OCI-LY7 (cell line): ENCODE data around the gene PATJ. TPM values are rescaled to one million over a fixed set of nuclear protein-coding genes. Genes with fewer than 3 reads are reported as not detected.

Source experiments
- BruUV-seq: library from RNA; stranded (reverse); fragments of 400-500 nt; replicated peaks from 2 replicates; lab custom pipeline; 2021; lab: Mats Ljungman, UMichigan
- CTCF ChIA-PET: fragments of 300-600 bp; sonication (Branson Sonifier 250); formaldehyde crosslinking; loops from one replicate; lab custom pipeline; 2022; ENCODE audit warnings: antibody characterized with exemption; ENCODE audit not compliant: unreplicated experiment; lab: Charles Lee
- POLR2A ChIA-PET: fragments of 300-600 bp; sonication (Branson Sonifier 250); formaldehyde crosslinking; loops from one replicate; lab custom pipeline; 2022; ENCODE audit warnings: antibody characterized with exemption; lab: Charles Lee
- DNase-seq: peaks from one replicate; pipeline ENCODE4 v3.0.0-alpha.2; 2015; ENCODE audit warnings: low spot score
- H2AFZ ChIP-seq: fragments of 200-600 bp; sonication (generic), shearing (Covaris generic); 2 replicates; pipeline ENCODE4 v1.6.1; 2014; ENCODE audit warnings: mild to moderate bottlenecking, antibody characterized with exemption, low read length, moderate library complexity
- H3K27ac ChIP-seq: fragments of 200-600 bp; sonication (generic); 2 replicates; pipeline ENCODE4 v1.5.1; 2014; ENCODE audit warnings: mixed run types, low read depth, mild to moderate bottlenecking, moderate library complexity, low read length, inconsistent platforms; ENCODE audit not compliant: poor library complexity, severe bottlenecking
- H3K36me3 ChIP-seq: fragments of 200-600 bp; sonication (generic); 2 replicates; pipeline ENCODE4 v1.6.1; 2014; ENCODE audit warnings: mild to moderate bottlenecking, antibody characterized with exemption, low read length, moderate library complexity, mixed read lengths; ENCODE audit not compliant: insufficient read depth
- H3K4me1 ChIP-seq: fragments of 200-600 bp; sonication (generic); 2 replicates; pipeline ENCODE4 v1.5.1; 2014; ENCODE audit warnings: mild to moderate bottlenecking, low read length; ENCODE audit not compliant: insufficient read depth, poor library complexity, severe bottlenecking
- H3K4me2 ChIP-seq: fragments of 200-600 bp; sonication (generic); 2 replicates; pipeline ENCODE4 v1.6.1; 2014; ENCODE audit warnings: mild to moderate bottlenecking, low read length
- H3K4me3 ChIP-seq: fragments of 200-600 bp; sonication (generic); 2 replicates; pipeline ENCODE4 v1.5.1; 2014; ENCODE audit warnings: mild to moderate bottlenecking, low read depth, low read length; ENCODE audit not compliant: poor library complexity, severe bottlenecking
- H3K79me2 ChIP-seq: fragments of 200-600 bp; sonication (generic); 2 replicates; pipeline ENCODE4 v1.6.1; 2016; ENCODE audit warnings: low read depth, mild to moderate bottlenecking, low read length, moderate library complexity, mixed read lengths; ENCODE audit not compliant: insufficient read depth
- H3K9me2 ChIP-seq: fragments of 200-600 bp; sonication (generic); 2 replicates; pipeline ENCODE4 v1.6.1; 2016; ENCODE audit warnings: mild to moderate bottlenecking, low read length, mixed read lengths; ENCODE audit not compliant: insufficient read depth
- H3K9me3 ChIP-seq: fragments of 200-600 bp; sonication (generic); 2 replicates; pipeline ENCODE4 v1.6.1; 2014; ENCODE audit warnings: mild to moderate bottlenecking, mixed run types, low read length, mixed read lengths
- H4K20me1 ChIP-seq: fragments of 200-600 bp; sonication (generic); 2 replicates; pipeline ENCODE4 v1.6.1; 2014; ENCODE audit warnings: mild to moderate bottlenecking, antibody characterized with exemption, low read length, moderate library complexity, mixed read lengths; ENCODE audit not compliant: insufficient read depth
- EZH2phosphoT487 ChIP-seq: fragments of 200-600 bp; sonication (generic); IDR thresholded peaks from 2 replicates; pipeline ENCODE4 v1.6.1; 2018; ENCODE audit warnings: low read depth, borderline replicate concordance, mild to moderate bottlenecking, mixed run types, antibody characterized with exemption, low read length, moderate library complexity, mixed read lengths
- intact Hi-C: fragments of 100-400 bp; cut with micrococcal nuclease; formaldehyde crosslinking; loops from one replicate; pipeline ENCODE4 v1.10.0; 2022; ENCODE audit not compliant: unreplicated experiment
- total RNA-seq, 2 experiments: library from RNA; depleted of rRNA in 1 of 2; stranded (reverse); fragments of >200 nt in 1 of 2; shearing (Covaris generic) in 1 of 2; gene quantifications; 2 replicates each; pipeline ENCODE4 v1.2.3, GENCODE V29; 2014 to 2022
- TF ChIP-seq, protein P1 (sequence below): fragments of 200-600 bp; sonication (generic); conservative IDR thresholded peaks from 2 replicates; pipeline ENCODE4 v1.5.1; 2014; ENCODE audit warnings: mild to moderate bottlenecking, antibody characterized with exemption, low read length, moderate library complexity, mixed read lengths

Gene PATJ
- total RNA-seq, 2 experiments from 2014 or later: 0.95 to 4.0 TPM

DNA sequence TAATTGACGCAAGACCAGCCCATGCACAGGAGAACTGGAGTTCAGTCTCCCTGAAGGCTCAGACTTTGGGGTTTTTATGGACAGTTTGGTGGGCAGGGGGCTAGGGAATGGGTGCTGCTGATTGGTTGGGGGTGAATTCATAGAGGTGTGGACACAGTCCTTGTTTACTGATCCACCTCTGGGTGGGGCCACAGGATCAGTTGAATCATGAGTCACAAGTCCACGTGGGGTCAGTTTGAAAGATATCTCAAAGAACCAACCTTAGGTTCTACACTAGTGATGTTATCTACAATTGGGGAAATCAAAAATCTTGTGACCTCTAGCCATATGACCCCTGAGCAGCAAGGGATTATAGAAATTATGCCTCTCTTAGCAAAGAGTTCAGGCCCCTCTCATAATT is 324.4 kb downstream of the PATJ start:
- no peaks in the 10 kb centered on the region for H3K36me3 ChIP-seq
- intact Hi-C loops: no loop called here
- ChIA-PET CTCF (no interaction called here), POLR2A (interaction anchor here (0.7 kb wide), 1 partner anchor 26 kb away, joined by 4 read pairs; no protein-coding TSS in a partner anchor)
- no peaks in the 10 kb centered on the region for H3K9me3 ChIP-seq
- H2AFZ ChIP-seq: no peak overlapping the region
- no peak overlapping the region for H3K4me2 ChIP-seq
- no peak overlapping the region for H3K27ac ChIP-seq
- H3K79me2 ChIP-seq: no peaks in the 10 kb centered on the region
- no peaks in the 10 kb centered on the region for H4K20me1 ChIP-seq
- no peaks in the 10 kb centered on the region for H3K4me1 ChIP-seq
- TF ChIP-seq, protein P1, sequence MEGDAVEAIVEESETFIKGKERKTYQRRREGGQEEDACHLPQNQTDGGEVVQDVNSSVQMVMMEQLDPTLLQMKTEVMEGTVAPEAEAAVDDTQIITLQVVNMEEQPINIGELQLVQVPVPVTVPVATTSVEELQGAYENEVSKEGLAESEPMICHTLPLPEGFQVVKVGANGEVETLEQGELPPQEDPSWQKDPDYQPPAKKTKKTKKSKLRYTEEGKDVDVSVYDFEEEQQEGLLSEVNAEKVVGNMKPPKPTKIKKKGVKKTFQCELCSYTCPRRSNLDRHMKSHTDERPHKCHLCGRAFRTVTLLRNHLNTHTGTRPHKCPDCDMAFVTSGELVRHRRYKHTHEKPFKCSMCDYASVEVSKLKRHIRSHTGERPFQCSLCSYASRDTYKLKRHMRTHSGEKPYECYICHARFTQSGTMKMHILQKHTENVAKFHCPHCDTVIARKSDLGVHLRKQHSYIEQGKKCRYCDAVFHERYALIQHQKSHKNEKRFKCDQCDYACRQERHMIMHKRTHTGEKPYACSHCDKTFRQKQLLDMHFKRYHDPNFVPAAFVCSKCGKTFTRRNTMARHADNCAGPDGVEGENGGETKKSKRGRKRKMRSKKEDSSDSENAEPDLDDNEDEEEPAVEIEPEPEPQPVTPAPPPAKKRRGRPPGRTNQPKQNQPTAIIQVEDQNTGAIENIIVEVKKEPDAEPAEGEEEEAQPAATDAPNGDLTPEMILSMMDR: no peak
- no peak for TF ChIP-seq EZH2phosphoT487
- no peaks in the 10 kb centered on the region for H3K9me2 ChIP-seq
- no peak overlapping the region for H3K4me3 ChIP-seq
- BruUV-seq: no TSS peak
- DNase-seq: no peak

DNA sequence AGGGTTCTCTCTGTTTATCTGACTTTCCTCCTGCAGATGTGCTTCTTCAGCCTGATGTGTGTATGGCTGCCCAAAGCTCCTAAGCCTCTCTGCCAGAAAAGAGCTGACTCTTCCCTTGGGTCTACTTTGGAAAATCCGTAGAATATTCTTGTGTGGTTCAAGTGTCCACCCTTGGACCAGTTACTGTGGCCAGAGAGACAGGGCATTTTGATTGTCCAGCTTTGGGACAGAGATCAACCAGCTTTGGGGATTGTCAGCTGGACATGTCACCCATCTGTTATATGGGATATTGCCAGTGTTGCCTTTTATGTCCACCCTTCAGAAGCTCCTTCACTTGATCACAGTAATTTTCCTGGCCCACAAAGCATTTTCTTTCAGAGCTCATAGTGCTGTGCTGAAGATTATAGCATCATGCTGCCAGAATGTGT is 326.1 kb downstream of the PATJ start:
- Histone ChIP-seq H3K36me3 (no peaks in the 10 kb centered on the region), H3K27ac (no peak overlapping the region), H2AFZ (no peak overlapping the region), H3K4me1 (no peaks in the 10 kb centered on the region), H3K9me3 (no peaks in the 10 kb centered on the region), H3K9me2 (no peaks in the 10 kb centered on the region), H3K79me2 (no peaks in the 10 kb centered on the region), H3K4me3 (no peak overlapping the region), H3K4me2 (no peak overlapping the region), H4K20me1 (no peaks in the 10 kb centered on the region)
- BruUV-seq: no TSS peak
- intact Hi-C loops: no loop called here
- POLR2A ChIA-PET: no interaction called here
- TF ChIP-seq, protein P1: no peak
- TF ChIP-seq EZH2phosphoT487: no peak
- CTCF ChIA-PET: no interaction called here
- DNase-seq: no peak

DNA sequence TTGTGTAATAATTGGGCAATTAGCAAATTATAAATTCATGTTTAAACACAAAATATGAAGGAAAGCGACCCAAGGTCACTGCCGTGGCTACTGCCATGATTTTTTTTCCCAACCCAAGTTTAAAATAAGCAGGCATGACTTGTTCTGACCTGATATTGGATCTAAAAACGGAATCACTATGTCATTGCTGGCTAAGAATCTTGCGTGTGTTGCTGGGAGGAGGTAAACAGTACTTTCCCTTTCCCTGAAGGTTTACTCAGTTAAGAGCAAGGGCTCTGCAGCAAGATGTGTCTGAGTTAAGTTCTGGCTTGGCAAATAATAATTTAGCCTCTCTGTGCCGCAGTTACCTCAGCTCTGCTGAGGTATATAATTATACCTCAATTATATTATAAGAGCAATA is 326.7 kb downstream of the PATJ start:
- Histone ChIP-seq H3K9me3 (no peaks in the 10 kb centered on the region), H3K79me2 (no peaks in the 10 kb centered on the region), H3K36me3 (no peaks in the 10 kb centered on the region), H3K27ac (no peak overlapping the region), H3K4me2 (no peak overlapping the region), H3K9me2 (no peaks in the 10 kb centered on the region), H3K4me1 (no peaks in the 10 kb centered on the region), H3K4me3 (no peak overlapping the region), H2AFZ (no peak overlapping the region), H4K20me1 (no peaks in the 10 kb centered on the region)
- TF ChIP-seq, protein P1: no peak
- no peak for TF ChIP-seq EZH2phosphoT487
- ChIA-PET CTCF (no interaction called here), POLR2A (interaction anchor here (0.8 kb wide), 1 partner anchor 19 kb away, joined by 4 read pairs; no protein-coding TSS in a partner anchor)
- DNase-seq: no peak
- BruUV-seq: no TSS peak
- intact Hi-C loops: no loop called here
